DND-41 (cell line): ENCODE measurements around the gene TOMM20.
"Not testable (repeated sequence)": the region's sequence is repeated elsewhere in the genome, so short reads cannot be mapped to it uniquely, and the experiment has no call there.

Source experiments
- EZH2 ChIP-seq: IDR thresholded peaks from 3 replicates; pipeline ENCODE4 v1.6.1; 2012; ENCODE audit warnings: borderline replicate concordance, low read depth, mild to moderate bottlenecking, moderate library complexity, low read length, inconsistent platforms; ENCODE audit not compliant: severe bottlenecking
- TF ChIP-seq, protein P1 (sequence below): IDR thresholded peaks from 2 replicates; pipeline ENCODE4 v1.5.1; 2012; ENCODE audit warnings: borderline replicate concordance, low read length, moderate library complexity, mild to moderate bottlenecking; ENCODE audit not compliant: poor library complexity, severe bottlenecking; ENCODE audit errors: extremely low read depth

DNA sequence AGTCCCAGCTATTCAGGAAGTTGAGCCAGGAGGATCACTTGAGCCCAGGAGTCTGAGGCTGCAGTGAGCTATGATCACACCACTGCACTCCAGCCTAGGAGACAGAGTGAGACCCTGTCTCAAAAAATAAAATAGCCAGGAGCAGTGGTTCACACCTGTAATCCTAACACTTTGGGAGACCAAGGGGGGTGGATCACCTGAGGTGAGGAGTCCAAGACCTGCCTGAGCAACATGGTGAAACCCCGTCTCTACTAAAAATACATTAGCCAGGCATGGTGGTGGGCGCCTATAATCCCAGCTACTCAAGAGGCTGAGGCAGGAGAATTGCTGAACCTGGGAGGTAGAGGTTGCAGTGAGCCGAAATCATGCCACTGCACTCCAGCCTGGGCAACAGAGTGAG lies 56.1 kb downstream of the TOMM20 start:
- TF ChIP-seq, protein P1, sequence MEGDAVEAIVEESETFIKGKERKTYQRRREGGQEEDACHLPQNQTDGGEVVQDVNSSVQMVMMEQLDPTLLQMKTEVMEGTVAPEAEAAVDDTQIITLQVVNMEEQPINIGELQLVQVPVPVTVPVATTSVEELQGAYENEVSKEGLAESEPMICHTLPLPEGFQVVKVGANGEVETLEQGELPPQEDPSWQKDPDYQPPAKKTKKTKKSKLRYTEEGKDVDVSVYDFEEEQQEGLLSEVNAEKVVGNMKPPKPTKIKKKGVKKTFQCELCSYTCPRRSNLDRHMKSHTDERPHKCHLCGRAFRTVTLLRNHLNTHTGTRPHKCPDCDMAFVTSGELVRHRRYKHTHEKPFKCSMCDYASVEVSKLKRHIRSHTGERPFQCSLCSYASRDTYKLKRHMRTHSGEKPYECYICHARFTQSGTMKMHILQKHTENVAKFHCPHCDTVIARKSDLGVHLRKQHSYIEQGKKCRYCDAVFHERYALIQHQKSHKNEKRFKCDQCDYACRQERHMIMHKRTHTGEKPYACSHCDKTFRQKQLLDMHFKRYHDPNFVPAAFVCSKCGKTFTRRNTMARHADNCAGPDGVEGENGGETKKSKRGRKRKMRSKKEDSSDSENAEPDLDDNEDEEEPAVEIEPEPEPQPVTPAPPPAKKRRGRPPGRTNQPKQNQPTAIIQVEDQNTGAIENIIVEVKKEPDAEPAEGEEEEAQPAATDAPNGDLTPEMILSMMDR: not testable (repeated sequence)
- not testable (repeated sequence) for TF ChIP-seq EZH2
